Measurements from ENCODE around the gene LENEP.

The LENEP gene

GRCh38 chr1:154960446-154961136, 32.8 kb upstream of the LENEP start:
- no peak for DNase-seq

- peak; percentile 81 for DNase-seq
Measured at GRCh38 chr1:154961207-154962155, 31.9 kb upstream of the LENEP start, which contains the start of gene PYGO2. PYGO2 (minus strand) TSS chr1:154961782; CDS start chr1:154961576, 206 bp downstream.

- DNase-seq, result no peak
Measured at GRCh38 chr1:154962156-154962749, 31.1 kb upstream of the LENEP start.

GRCh38 chr1:154962795-154963330, 30.5 kb upstream of the LENEP start:
- no peak for DNase-seq

- DNase-seq, result no peak
Measured at GRCh38 chr1:154963643-154964042, 29.7 kb upstream of the LENEP start.

GRCh38 chr1:154964359-154964758, 29.0 kb upstream of the LENEP start:
- no peak for DNase-seq

GRCh38 chr1:154966111-154966510, 27.3 kb upstream of the LENEP start:
- DNase-seq, result no peak

GRCh38 chr1:154967331-154967950, 25.9 kb upstream of the LENEP start:
- no peak for DNase-seq

- DNase-seq, result no peak
Measured at GRCh38 chr1:154968731-154969130, 24.7 kb upstream of the LENEP start.

- DNase-seq, result no peak
Measured at GRCh38 chr1:154969246-154969645, 24.1 kb upstream of the LENEP start.

- DNase-seq, result no peak
Measured at GRCh38 chr1:154969860-154970452, 23.4 kb upstream of the LENEP start.

- peak; percentile 70 for DNase-seq
Measured at GRCh38 chr1:154970631-154971340, 22.6 kb upstream of the LENEP start, which contains the start of gene SHC1. SHC1 (minus strand) TSS chr1:154970747; CDS start chr1:154970526, 221 bp downstream.

GRCh38 chr1:154971341-154971998, 21.9 kb upstream of the LENEP start:
- no peak for DNase-seq

- no peak for DNase-seq
Measured at GRCh38 chr1:154972213-154972516, 21.2 kb upstream of the LENEP start.

GRCh38 chr1:154972517-154973343, 20.7 kb upstream of the LENEP start:
- no peak for DNase-seq

- DNase-seq, result peak; percentile 81
Measured at GRCh38 chr1:154973344-154974101, 19.9 kb upstream of the LENEP start.

GRCh38 chr1:154974102-154974807, 19.1 kb upstream of the LENEP start, which contains the start of gene CKS1B:
CKS1B (plus strand) TSS chr1:154974681; CDS start chr1:154974746, 65 bp downstream.
- peak; percentile 99 for DNase-seq

GRCh38 chr1:154974808-154975408, 18.5 kb upstream of the LENEP start:
- DNase-seq, result peak; percentile 93

All from GDM1 (cell line).